ENCODE results near the gene LCN10. TPM values are rescaled to one million over a fixed set of nuclear protein-coding genes. Genes with fewer than 3 reads are reported as not detected.

The LCN10 gene
- total RNA-seq, 1 experiment from 2014 or later, result not detected

DNA sequence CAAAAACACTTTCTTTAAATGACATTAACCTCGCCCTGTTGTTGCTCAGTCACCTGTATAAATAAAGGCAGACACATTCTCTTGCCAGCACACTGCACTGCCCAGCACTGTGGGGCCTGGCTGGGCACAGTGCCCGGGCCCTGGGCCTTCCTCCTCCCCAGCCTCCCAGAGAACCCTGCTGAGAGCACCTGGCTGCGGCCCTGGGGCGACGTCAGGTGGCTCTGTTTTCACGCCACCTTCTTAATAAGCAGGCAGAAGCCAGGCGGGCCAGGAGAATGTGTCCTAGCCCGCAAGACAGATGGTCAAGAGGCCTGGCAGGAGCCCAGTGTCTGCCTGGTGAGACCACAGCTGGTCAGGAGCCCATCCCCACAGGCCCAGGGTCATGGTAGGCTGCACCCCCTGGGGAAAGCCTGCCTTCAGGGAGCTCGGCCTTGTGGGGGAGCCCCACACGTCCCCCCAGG is 47.3 kb downstream of the LCN10 start:
- peaks cover 78% of the 10 kb centered on the region for H3K4me1 ChIP-seq
- BruUV-seq (replicated peaks), result no TSS peak
- no peaks in the 10 kb centered on the region for H3K9me3 ChIP-seq
- H3K4me1 Mint-ChIP-seq (ENCODE audit: low read depth, unreplicated experiment), result peaks cover 31% of the 10 kb centered on the region
- H3K36me3 Mint-ChIP-seq (ENCODE audit: insufficient read depth, unreplicated experiment), result peaks cover 8% of the 10 kb centered on the region
- H3K36me3 ChIP-seq (ENCODE audit: control insufficient read depth, insufficient read depth, low read length), result no peaks in the 10 kb centered on the region
- H3K27ac Mint-ChIP-seq (ENCODE audit: unreplicated experiment), result no peak overlapping the region
- ChIA-PET CTCF (interaction anchor here (1.6 kb wide), 1 partner anchor 33 kb away, joined by 3 read pairs; no protein-coding TSS in a partner anchor), POLR2A (no interaction called here)
- no peak for TF ChIP-seq CTCF (IDR thresholded peaks at IDR 0.05; ENCODE audit: insufficient read depth in 1 of 2, low read depth in 1 of 2, low read length in 1 of 2, severe bottlenecking in 1 of 2, unreplicated experiment in 1 of 2)
- no peaks in the 10 kb centered on the region for H3K9me3 Mint-ChIP-seq (ENCODE audit: unreplicated experiment)
- H3K27me3 Mint-ChIP-seq (ENCODE audit: insufficient read depth, unreplicated experiment), result no peaks in the 10 kb centered on the region
- H3K27me3 ChIP-seq (replicated peaks; ENCODE audit: control insufficient read depth, insufficient read depth, low read length), result no peaks in the 10 kb centered on the region
- DNase-seq, result no peak
- H3K4me3 Mint-ChIP-seq (ENCODE audit: unreplicated experiment), result no peak overlapping the region
- intact Hi-C loops (cut with micrococcal nuclease; ENCODE audit: unreplicated experiment), result no loop called here
- H3K4me3 ChIP-seq (ENCODE audit: low read depth, low read length), result no peak overlapping the region

GRCh38 chr9:136694872-136695247 is 47.9 kb downstream of the LCN10 start:
- intact Hi-C loops (cut with micrococcal nuclease; ENCODE audit: unreplicated experiment), result loop anchor here (5.0 kb wide), 1 partner anchor 63 kb away; no protein-coding TSS in a partner anchor
- no peak for DNase-seq
- no peak for TF ChIP-seq CTCF (IDR thresholded peaks at IDR 0.05; ENCODE audit: insufficient read depth in 1 of 2, low read depth in 1 of 2, low read length in 1 of 2, severe bottlenecking in 1 of 2, unreplicated experiment in 1 of 2)
- H3K27me3 Mint-ChIP-seq (ENCODE audit: insufficient read depth, unreplicated experiment), result no peaks in the 10 kb centered on the region
- Histone ChIP-seq H3K36me3 (ENCODE audit: control insufficient read depth, insufficient read depth, low read length) (no peaks in the 10 kb centered on the region), H3K27me3 (replicated peaks; ENCODE audit: control insufficient read depth, insufficient read depth, low read length) (no peaks in the 10 kb centered on the region), H3K4me3 (ENCODE audit: low read depth, low read length) (no peak overlapping the region), H3K9me3 (no peaks in the 10 kb centered on the region), H3K4me1 (peaks cover 78% of the 10 kb centered on the region)
- H3K9me3 Mint-ChIP-seq (ENCODE audit: unreplicated experiment), result no peaks in the 10 kb centered on the region
- no TSS peak for BruUV-seq (replicated peaks)
- ChIA-PET CTCF (interaction anchor here (1.6 to 1.9 kb wide), 2 partner anchors 19 to 33 kb away, joined by 3 to 10 read pairs; no protein-coding TSS in a partner anchor), POLR2A (no interaction called here)
- peaks cover 8% of the 10 kb centered on the region for H3K36me3 Mint-ChIP-seq (ENCODE audit: insufficient read depth, unreplicated experiment)
- H3K4me1 Mint-ChIP-seq (ENCODE audit: low read depth, unreplicated experiment), result peaks cover 31% of the 10 kb centered on the region
- H3K27ac Mint-ChIP-seq (ENCODE audit: unreplicated experiment), result no peak overlapping the region
- no peak overlapping the region for H3K4me3 Mint-ChIP-seq (ENCODE audit: unreplicated experiment)

GRCh38 chr9:136694163-136694871 is 48.4 kb downstream of the LCN10 start:
- H3K27ac Mint-ChIP-seq (ENCODE audit: unreplicated experiment), result peak overlapping the region; percentile 91
- DNase-seq, result peak; percentile 79 to 83
- H3K27me3 ChIP-seq (replicated peaks; ENCODE audit: control insufficient read depth, insufficient read depth, low read length), result no peaks in the 10 kb centered on the region
- TF ChIP-seq CTCF (IDR thresholded peaks at IDR 0.05; ENCODE audit: insufficient read depth in 1 of 2, low read depth in 1 of 2, low read length in 1 of 2, severe bottlenecking in 1 of 2, unreplicated experiment in 1 of 2), result peak; percentile 86 to 89
- H3K4me1 Mint-ChIP-seq (ENCODE audit: low read depth, unreplicated experiment), result peaks cover 31% of the 10 kb centered on the region
- no peaks in the 10 kb centered on the region for H3K9me3 ChIP-seq
- no peak overlapping the region for H3K4me3 ChIP-seq (ENCODE audit: low read depth, low read length)
- BruUV-seq (replicated peaks), result no TSS peak
- H3K4me1 ChIP-seq, result peaks cover 72% of the 10 kb centered on the region
- CTCF ChIA-PET, result interaction anchor here (0.6 to 1.9 kb wide), 11 partner anchors 12 to 210 kb away, joined by 3 to 12 read pairs (median 5); no protein-coding TSS in a partner anchor
- H3K36me3 ChIP-seq (ENCODE audit: control insufficient read depth, insufficient read depth, low read length), result no peaks in the 10 kb centered on the region
- H3K4me3 Mint-ChIP-seq (ENCODE audit: unreplicated experiment), result no peak overlapping the region
- intact Hi-C loops (cut with micrococcal nuclease; ENCODE audit: unreplicated experiment), result loop anchor here (5.0 kb wide), 1 partner anchor 62 kb away; no protein-coding TSS in a partner anchor
- H3K9me3 Mint-ChIP-seq (ENCODE audit: unreplicated experiment), result no peaks in the 10 kb centered on the region
- H3K27me3 Mint-ChIP-seq (ENCODE audit: insufficient read depth, unreplicated experiment), result no peaks in the 10 kb centered on the region
- POLR2A ChIA-PET, result interaction anchor here (0.8 kb wide), 1 partner anchor 25 kb away, joined by 3 read pairs; no protein-coding TSS in a partner anchor
- H3K36me3 Mint-ChIP-seq (ENCODE audit: insufficient read depth, unreplicated experiment), result peaks cover 8% of the 10 kb centered on the region
